ENCODE data around the gene TTC38. TPM values are rescaled to one million over a fixed set of nuclear protein-coding genes. Genes with fewer than 3 reads are reported as not detected.

The TTC38 gene
- total RNA-seq, 1 donor from 2014 or later = 16.1 TPM

DNA sequence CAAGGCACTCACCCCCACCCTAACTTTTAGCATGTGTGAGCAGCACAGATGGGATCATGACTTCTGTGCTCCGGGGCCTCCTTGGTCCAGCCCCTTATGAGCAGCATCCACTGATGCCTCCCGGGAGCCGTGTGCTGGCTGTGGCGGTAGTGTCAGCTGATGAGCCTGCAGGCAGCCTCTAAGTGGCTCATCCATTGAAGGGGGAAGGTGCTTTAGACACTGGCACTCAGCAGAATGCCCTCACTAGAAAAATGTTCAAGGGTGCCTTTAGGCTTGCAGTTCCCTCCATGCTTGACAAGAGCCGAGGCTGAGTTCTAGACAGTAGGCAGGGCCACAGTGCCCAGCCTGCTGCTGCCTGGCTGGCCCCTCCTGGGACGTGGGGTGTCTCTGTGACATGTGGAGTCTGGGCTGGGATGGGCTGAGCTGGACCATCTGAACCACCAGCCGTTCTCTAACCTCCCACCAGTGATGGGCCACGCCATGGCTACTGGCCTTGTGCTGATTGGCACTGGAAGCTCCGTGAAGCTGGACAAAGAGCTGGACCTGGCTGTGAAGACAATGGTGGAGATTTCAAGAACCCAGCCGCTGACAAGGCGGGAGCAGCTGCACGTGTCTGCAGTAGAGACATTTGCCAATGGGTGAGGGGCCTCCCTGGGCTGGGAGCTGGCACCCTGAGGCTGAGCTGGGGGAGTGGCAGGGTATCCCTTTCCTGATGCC, 5.8 kb downstream of the TTC38 start:
- Histone ChIP-seq H3K4me1 (ENCODE audit: insufficient read depth, low read length) (peaks cover under 1% of the 10 kb centered on the region), H4K20me1 (ENCODE audit: insufficient read depth, low read length) (no peaks in the 10 kb centered on the region), H3K27ac (ENCODE audit: low read depth, low read length) (no peak overlapping the region), H3K9me3 (ENCODE audit: insufficient read depth, low read depth, low read length) (no peaks in the 10 kb centered on the region), H3K36me3 (ENCODE audit: insufficient read depth, low read length) (peaks cover 22% of the 10 kb centered on the region), H3K27me3 (ENCODE audit: insufficient read depth, low read length) (no peaks in the 10 kb centered on the region), H3K9ac (ENCODE audit: low read length) (no peak overlapping the region), H2AFZ (ENCODE audit: low read depth, low read length) (no peak overlapping the region), H3K79me2 (ENCODE audit: insufficient read depth, low read length) (peaks cover 13% of the 10 kb centered on the region), H3K4me2 (ENCODE audit: low read length) (no peak overlapping the region), H3K4me3 (ENCODE audit: insufficient read depth, low read depth, low read length) (no peak overlapping the region)
- no peak for DNase-seq (ENCODE audit: low read depth)
- FAIRE-seq = no peak
- Mint-ChIP-seq H3K4me3 (ENCODE audit: unreplicated experiment) (no peak overlapping the region), H3K9me3 (ENCODE audit: unreplicated experiment) (no peaks in the 10 kb centered on the region), H3K36me3 (ENCODE audit: low read depth, unreplicated experiment) (peaks cover 22% of the 10 kb centered on the region), H3K27me3 (ENCODE audit: low read depth, unreplicated experiment) (no peaks in the 10 kb centered on the region), H3K4me1 (ENCODE audit: low read depth, unreplicated experiment) (peaks cover 3% of the 10 kb centered on the region), H3K27ac (ENCODE audit: unreplicated experiment) (no peak overlapping the region)
- TF ChIP-seq, protein P1, sequence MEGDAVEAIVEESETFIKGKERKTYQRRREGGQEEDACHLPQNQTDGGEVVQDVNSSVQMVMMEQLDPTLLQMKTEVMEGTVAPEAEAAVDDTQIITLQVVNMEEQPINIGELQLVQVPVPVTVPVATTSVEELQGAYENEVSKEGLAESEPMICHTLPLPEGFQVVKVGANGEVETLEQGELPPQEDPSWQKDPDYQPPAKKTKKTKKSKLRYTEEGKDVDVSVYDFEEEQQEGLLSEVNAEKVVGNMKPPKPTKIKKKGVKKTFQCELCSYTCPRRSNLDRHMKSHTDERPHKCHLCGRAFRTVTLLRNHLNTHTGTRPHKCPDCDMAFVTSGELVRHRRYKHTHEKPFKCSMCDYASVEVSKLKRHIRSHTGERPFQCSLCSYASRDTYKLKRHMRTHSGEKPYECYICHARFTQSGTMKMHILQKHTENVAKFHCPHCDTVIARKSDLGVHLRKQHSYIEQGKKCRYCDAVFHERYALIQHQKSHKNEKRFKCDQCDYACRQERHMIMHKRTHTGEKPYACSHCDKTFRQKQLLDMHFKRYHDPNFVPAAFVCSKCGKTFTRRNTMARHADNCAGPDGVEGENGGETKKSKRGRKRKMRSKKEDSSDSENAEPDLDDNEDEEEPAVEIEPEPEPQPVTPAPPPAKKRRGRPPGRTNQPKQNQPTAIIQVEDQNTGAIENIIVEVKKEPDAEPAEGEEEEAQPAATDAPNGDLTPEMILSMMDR (IDR thresholded peaks at IDR 0.05; ENCODE audit: insufficient read depth, low read depth, low read length) = no peak
- TF ChIP-seq EZH2 (IDR thresholded peaks at IDR 0.05; ENCODE audit: insufficient read depth, low read length) = no peak

DNA sequence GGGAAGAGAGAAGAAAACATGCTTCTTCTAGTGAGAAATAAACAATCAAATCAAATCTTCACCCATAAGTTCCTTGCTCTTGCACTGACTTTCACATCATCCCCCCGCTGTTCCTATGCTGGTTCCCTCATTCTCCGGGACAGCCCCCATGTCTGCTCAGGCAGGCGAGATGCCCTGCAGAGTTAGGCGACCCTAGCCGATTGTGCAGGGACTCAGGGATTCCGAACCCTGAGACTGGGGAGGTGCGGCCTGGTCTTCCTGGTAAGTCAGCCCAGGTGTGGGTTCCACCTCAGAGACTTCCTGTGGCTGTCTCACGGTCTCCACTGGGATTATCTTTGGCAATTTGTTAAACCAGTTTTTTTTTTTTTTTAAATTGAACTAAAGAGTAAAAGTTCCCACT, 6.6 kb downstream of the TTC38 start:
- DNase-seq (ENCODE audit: low read depth) = no peak
- Mint-ChIP-seq H3K27me3 (ENCODE audit: low read depth, unreplicated experiment) (no peaks in the 10 kb centered on the region), H3K36me3 (ENCODE audit: low read depth, unreplicated experiment) (peaks cover 22% of the 10 kb centered on the region), H3K4me1 (ENCODE audit: low read depth, unreplicated experiment) (no peaks in the 10 kb centered on the region), H3K27ac (ENCODE audit: unreplicated experiment) (no peak overlapping the region), H3K4me3 (ENCODE audit: unreplicated experiment) (no peak overlapping the region), H3K9me3 (ENCODE audit: unreplicated experiment) (no peaks in the 10 kb centered on the region)
- Histone ChIP-seq H2AFZ (ENCODE audit: low read depth, low read length) (no peak overlapping the region), H3K79me2 (ENCODE audit: insufficient read depth, low read length) (peaks cover 7% of the 10 kb centered on the region), H3K27ac (ENCODE audit: low read depth, low read length) (no peak overlapping the region), H3K4me2 (ENCODE audit: low read length) (no peak overlapping the region), H3K27me3 (ENCODE audit: insufficient read depth, low read length) (no peaks in the 10 kb centered on the region), H3K9ac (ENCODE audit: low read length) (no peak overlapping the region), H4K20me1 (ENCODE audit: insufficient read depth, low read length) (no peaks in the 10 kb centered on the region), H3K4me1 (ENCODE audit: insufficient read depth, low read length) (no peaks in the 10 kb centered on the region), H3K4me3 (ENCODE audit: insufficient read depth, low read depth, low read length) (no peak overlapping the region), H3K36me3 (ENCODE audit: insufficient read depth, low read length) (peaks cover 22% of the 10 kb centered on the region), H3K9me3 (ENCODE audit: insufficient read depth, low read depth, low read length) (no peaks in the 10 kb centered on the region)
- no peak for FAIRE-seq
- no peak for TF ChIP-seq EZH2 (IDR thresholded peaks at IDR 0.05; ENCODE audit: insufficient read depth, low read length)
- TF ChIP-seq, protein P1 (IDR thresholded peaks at IDR 0.05; ENCODE audit: insufficient read depth, low read depth, low read length) = no peak

DNA sequence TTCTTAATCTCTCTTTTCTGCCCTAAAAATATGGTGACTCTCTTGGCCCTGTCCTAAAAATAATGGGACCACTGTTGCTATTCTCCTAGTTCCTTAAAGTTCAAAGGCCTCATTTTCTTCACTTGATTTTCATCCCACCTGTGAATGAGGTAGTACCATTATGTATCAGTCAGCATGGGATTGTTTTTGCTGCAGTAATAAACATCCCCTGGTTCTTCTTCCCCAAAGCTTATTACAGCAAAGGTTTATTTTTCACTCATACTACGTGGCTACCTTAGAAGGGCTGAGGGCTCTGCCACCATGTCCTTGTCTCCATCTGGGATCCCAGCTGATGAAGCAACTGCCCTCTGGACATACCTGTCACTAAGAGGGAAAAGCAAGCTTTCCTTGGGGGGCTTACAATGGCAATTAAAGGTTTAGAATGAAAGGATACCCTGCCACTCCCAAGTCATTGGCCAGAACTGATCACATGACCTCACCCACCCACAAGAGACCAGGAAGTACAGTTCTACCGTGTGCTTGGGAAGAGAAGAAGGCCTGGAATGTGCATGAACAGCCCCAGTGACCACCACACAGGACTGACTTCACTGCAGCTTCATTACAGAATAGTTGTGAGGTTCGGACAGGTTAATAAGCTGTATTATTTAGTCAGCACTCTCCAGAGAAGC, 7.8 kb downstream of the TTC38 start:
- H3K27me3 Mint-ChIP-seq (ENCODE audit: low read depth, unreplicated experiment) = no peaks in the 10 kb centered on the region
- Histone ChIP-seq H3K9me3 (ENCODE audit: insufficient read depth, low read depth, low read length) (no peaks in the 10 kb centered on the region), H3K27ac (ENCODE audit: low read depth, low read length) (no peak overlapping the region), H4K20me1 (ENCODE audit: insufficient read depth, low read length) (no peaks in the 10 kb centered on the region), H3K36me3 (ENCODE audit: insufficient read depth, low read length) (peaks cover 25% of the 10 kb centered on the region), H3K4me2 (ENCODE audit: low read length) (no peak overlapping the region), H2AFZ (ENCODE audit: low read depth, low read length) (no peak overlapping the region), H3K4me3 (ENCODE audit: insufficient read depth, low read depth, low read length) (no peak overlapping the region), H3K4me1 (ENCODE audit: insufficient read depth, low read length) (no peaks in the 10 kb centered on the region), H3K79me2 (ENCODE audit: insufficient read depth, low read length) (no peaks in the 10 kb centered on the region), H3K9ac (ENCODE audit: low read length) (no peak overlapping the region), H3K27me3 (ENCODE audit: insufficient read depth, low read length) (no peaks in the 10 kb centered on the region)
- TF ChIP-seq EZH2 (IDR thresholded peaks at IDR 0.05; ENCODE audit: insufficient read depth, low read length) = no peak
- TF ChIP-seq, protein P1 (IDR thresholded peaks at IDR 0.05; ENCODE audit: insufficient read depth, low read depth, low read length) = no peak
- H3K4me1 Mint-ChIP-seq (ENCODE audit: low read depth, unreplicated experiment) = no peaks in the 10 kb centered on the region
- H3K36me3 Mint-ChIP-seq (ENCODE audit: low read depth, unreplicated experiment) = peaks cover 24% of the 10 kb centered on the region
- no peak overlapping the region for H3K27ac Mint-ChIP-seq (ENCODE audit: unreplicated experiment)
- H3K9me3 Mint-ChIP-seq (ENCODE audit: unreplicated experiment) = no peaks in the 10 kb centered on the region
- FAIRE-seq (no peak), DNase-seq (ENCODE audit: low read depth) (no peak)
- no peak overlapping the region for H3K4me3 Mint-ChIP-seq (ENCODE audit: unreplicated experiment)

Measured in astrocyte (in vitro differentiated cells and primary cell).